Fibroblast of lung (primary cell): Measurements from ENCODE around the gene TARS3. TPM values are rescaled to one million over a fixed set of nuclear protein-coding genes. Genes with fewer than 3 reads are reported as not detected.

ENCODE experiments used
- DNase-seq, 2 donors: peaks; one replicate each; pipeline versions ENCODE4 v3.0.0 to v3.0.0-alpha.2; 2010; ENCODE audit warnings: low read depth in 2 of 2
- H2AFZ ChIP-seq: 2 replicates; pipeline ENCODE4 v1.5.1; 2012; ENCODE audit warnings: low read length, control low read depth, inconsistent platforms
- H3K27ac ChIP-seq: 2 replicates; pipeline ENCODE4 v1.5.1; 2011; ENCODE audit warnings: low read length, control low read depth; ENCODE audit not compliant: insufficient read depth
- H3K27me3 ChIP-seq: 2 replicates; pipeline ENCODE4 v1.5.1; 2011; ENCODE audit warnings: mild to moderate bottlenecking, low read length; ENCODE audit not compliant: control insufficient read depth, insufficient read depth
- H3K36me3 ChIP-seq: 2 replicates; pipeline ENCODE4 v1.5.1; 2011; ENCODE audit warnings: low read length; ENCODE audit not compliant: control insufficient read depth, insufficient read depth
- H3K4me1 ChIP-seq: 2 replicates; pipeline ENCODE4 v1.5.1; 2011; ENCODE audit warnings: low read length; ENCODE audit not compliant: control insufficient read depth, insufficient read depth; ENCODE audit errors: extremely low read depth
- H3K4me2 ChIP-seq: 2 replicates; pipeline ENCODE4 v1.5.1; 2011; ENCODE audit warnings: low read length, control low read depth; ENCODE audit not compliant: insufficient read depth; ENCODE audit errors: extremely low read depth
- H3K4me3 ChIP-seq, 4 experiments: fragments of 200-600 bp in 1 of 4; sonication (generic) in 1 of 4; replicated peaks in 1 of 4; 2 replicates each; pipeline ENCODE4 v1.5.1; 2011 to 2016; ENCODE audit warnings: low read length in 4 of 4, low read depth in 3 of 4, mild to moderate bottlenecking in 3 of 4, control low read depth in 2 of 4, inconsistent platforms in 1 of 4, mixed read lengths in 1 of 4; ENCODE audit not compliant: insufficient read depth in 1 of 4; ENCODE audit errors: control extremely low read depth in 1 of 4
- H3K79me2 ChIP-seq: 2 replicates; pipeline ENCODE4 v1.5.1; 2012; ENCODE audit warnings: mild to moderate bottlenecking, low read length, inconsistent platforms; ENCODE audit not compliant: control insufficient read depth, insufficient read depth
- H3K9ac ChIP-seq: 2 replicates; pipeline ENCODE4 v1.5.1; 2011; ENCODE audit warnings: mild to moderate bottlenecking, low read length, control low read depth; ENCODE audit not compliant: insufficient read depth
- H3K9me3 ChIP-seq: 2 replicates; pipeline ENCODE4 v1.5.1; 2012; ENCODE audit warnings: low read depth, low read length; ENCODE audit not compliant: control insufficient read depth, insufficient read depth
- H4K20me1 ChIP-seq: 2 replicates; pipeline ENCODE4 v1.5.1; 2011; ENCODE audit warnings: low read length; ENCODE audit not compliant: control insufficient read depth, insufficient read depth; ENCODE audit errors: extremely low read depth
- EZH2 ChIP-seq: IDR thresholded peaks from 2 replicates; pipeline ENCODE4 v1.5.1; 2012; ENCODE audit warnings: low read length, control low read depth, mild to moderate bottlenecking; ENCODE audit errors: missing control alignments
- polyA plus RNA-seq, 2 donors: library from polyadenylated mRNA; depleted of rRNA in 1 of 2; stranded (reverse) in 1 of 2; unstranded in 1 of 2; fragments of >200 nt; gene quantifications; 2 replicates each; pipeline ENCODE4 v1.2.1, GENCODE V29; 2011 to 2012; ENCODE audit warnings: missing spikeins in 1 of 2
- total RNA-seq: library from RNA; depleted of rRNA; stranded (reverse); fragments of >200 nt; gene quantifications from 2 replicates; pipeline ENCODE4 v1.2.1, GENCODE V29; 2014
- TF ChIP-seq, protein P1 (sequence below), 2 donors: IDR thresholded peaks in 1 of 2; conservative IDR thresholded peaks in 1 of 2; 1 replicate in 1 of 2; 2 replicates in 1 of 2; pipeline ENCODE4 v1.5.1; 2011 to 2012; ENCODE audit warnings: low read length in 2 of 2, control low read depth in 1 of 2, inconsistent platforms in 1 of 2, low read depth in 1 of 2, mild to moderate bottlenecking in 1 of 2

Gene TARS3
- total and polyA plus RNA-seq, 2 donors (not counting 1 experiment from before 2014, with no cell fraction given) = 4.3 to 23.3 TPM

DNA sequence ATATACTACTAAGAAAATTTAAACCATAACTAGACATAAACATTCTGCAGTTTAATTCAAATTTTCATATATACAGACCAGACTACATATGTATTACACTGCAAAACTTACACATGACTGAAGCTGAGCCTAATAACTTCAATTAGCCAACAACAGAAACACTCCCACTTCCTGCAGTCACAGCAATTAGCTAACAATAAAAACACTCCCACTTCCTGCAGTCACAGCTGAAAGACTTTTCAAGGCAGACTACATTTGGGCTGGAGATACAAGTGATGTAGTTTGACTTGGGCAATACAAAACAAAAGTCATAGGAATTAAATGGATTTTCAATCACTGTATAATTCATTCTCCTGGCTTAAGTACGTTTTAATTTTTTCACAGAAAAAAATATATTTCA is 82.4 kb downstream of the TARS3 start:
- no peak overlapping the region for H3K4me3 ChIP-seq
- no peaks in the 10 kb centered on the region for H3K4me1 ChIP-seq
- no peak overlapping the region for H2AFZ ChIP-seq
- H3K27ac ChIP-seq = no peak overlapping the region
- H3K36me3 ChIP-seq = peaks cover 12% of the 10 kb centered on the region
- peak in 1 of 2 donors; percentile 17 for DNase-seq
- H3K79me2 ChIP-seq = no peaks in the 10 kb centered on the region
- no peaks in the 10 kb centered on the region for H4K20me1 ChIP-seq
- H3K27me3 ChIP-seq = no peaks in the 10 kb centered on the region
- no peak for TF ChIP-seq EZH2
- TF ChIP-seq, protein P1, sequence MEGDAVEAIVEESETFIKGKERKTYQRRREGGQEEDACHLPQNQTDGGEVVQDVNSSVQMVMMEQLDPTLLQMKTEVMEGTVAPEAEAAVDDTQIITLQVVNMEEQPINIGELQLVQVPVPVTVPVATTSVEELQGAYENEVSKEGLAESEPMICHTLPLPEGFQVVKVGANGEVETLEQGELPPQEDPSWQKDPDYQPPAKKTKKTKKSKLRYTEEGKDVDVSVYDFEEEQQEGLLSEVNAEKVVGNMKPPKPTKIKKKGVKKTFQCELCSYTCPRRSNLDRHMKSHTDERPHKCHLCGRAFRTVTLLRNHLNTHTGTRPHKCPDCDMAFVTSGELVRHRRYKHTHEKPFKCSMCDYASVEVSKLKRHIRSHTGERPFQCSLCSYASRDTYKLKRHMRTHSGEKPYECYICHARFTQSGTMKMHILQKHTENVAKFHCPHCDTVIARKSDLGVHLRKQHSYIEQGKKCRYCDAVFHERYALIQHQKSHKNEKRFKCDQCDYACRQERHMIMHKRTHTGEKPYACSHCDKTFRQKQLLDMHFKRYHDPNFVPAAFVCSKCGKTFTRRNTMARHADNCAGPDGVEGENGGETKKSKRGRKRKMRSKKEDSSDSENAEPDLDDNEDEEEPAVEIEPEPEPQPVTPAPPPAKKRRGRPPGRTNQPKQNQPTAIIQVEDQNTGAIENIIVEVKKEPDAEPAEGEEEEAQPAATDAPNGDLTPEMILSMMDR (conservative IDR thresholded peaks at IDR 0.05 in 1 of 2, IDR thresholded peaks at IDR 0.05 in 1 of 2; ENCODE audit: low read depth in 1 of 2, low read length in 2 of 2) = no peak
- no peak overlapping the region for H3K4me2 ChIP-seq
- H3K9ac ChIP-seq = no peak overlapping the region
- no peaks in the 10 kb centered on the region for H3K9me3 ChIP-seq

DNA sequence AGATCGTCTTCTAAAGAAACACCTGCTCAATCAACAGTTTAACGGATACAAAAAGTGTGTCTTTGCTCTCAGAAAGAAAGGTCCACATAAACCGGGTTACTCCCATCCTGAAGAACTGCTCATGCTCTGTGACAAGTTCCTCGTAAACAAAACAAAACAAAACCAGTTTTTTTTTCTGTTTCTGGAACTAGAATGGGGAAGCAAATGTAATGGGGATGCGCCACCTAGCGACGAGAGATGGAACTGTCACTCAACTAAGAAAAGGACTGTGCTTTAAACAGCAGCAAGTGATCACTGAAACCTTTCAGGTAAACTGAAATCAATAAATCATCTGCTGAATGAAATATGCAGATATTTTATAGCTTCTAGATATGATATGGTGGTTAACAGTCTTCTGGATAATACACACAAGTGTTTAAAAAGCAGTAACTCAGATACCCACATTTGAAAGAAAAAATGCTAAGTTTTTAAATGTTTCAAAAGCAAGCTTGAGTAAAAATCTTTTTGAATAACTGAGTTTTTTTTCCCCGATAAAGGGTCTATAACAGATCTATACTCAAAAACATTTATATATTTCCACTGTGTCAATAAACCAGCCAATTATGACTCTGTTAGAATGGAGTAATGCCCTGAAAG is 83.0 kb downstream of the TARS3 start:
- no peak overlapping the region for H3K27ac ChIP-seq
- no peak overlapping the region for H3K4me3 ChIP-seq
- no peak overlapping the region for H3K4me2 ChIP-seq
- peaks cover 2% of the 10 kb centered on the region for H3K4me1 ChIP-seq
- DNase-seq = peak; percentile 49 to 79
- no peaks in the 10 kb centered on the region for H3K27me3 ChIP-seq
- H2AFZ ChIP-seq = no peak overlapping the region
- H3K9ac ChIP-seq = no peak overlapping the region
- no peak for TF ChIP-seq EZH2
- TF ChIP-seq, protein P1 (conservative IDR thresholded peaks at IDR 0.05 in 1 of 2, IDR thresholded peaks at IDR 0.05 in 1 of 2; ENCODE audit: low read depth in 1 of 2, low read length in 2 of 2) = peak; percentile 96 to 97
- peaks cover 8% of the 10 kb centered on the region for H3K36me3 ChIP-seq
- no peaks in the 10 kb centered on the region for H4K20me1 ChIP-seq
- H3K9me3 ChIP-seq = no peaks in the 10 kb centered on the region
- no peaks in the 10 kb centered on the region for H3K79me2 ChIP-seq

DNA sequence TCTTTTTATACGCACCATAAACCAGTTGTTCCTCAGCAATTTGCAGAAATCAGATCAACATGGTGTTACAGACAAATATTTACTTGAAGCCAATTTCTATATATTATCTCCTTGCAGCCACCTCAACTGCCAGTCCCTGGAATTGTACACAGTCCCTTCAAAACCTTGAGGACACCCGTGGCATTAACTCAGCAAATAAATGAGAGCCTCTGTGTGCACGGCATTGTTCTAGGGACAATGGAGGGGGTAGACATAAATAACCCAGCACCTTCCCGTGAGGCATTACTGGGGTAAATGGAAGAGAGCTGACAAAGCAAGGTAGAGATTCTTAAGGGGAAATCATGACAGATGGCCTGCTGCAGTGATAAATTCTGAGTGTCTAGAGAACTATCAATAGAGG is 84.6 kb downstream of the TARS3 start:
- Histone ChIP-seq H2AFZ (no peak overlapping the region), H3K4me2 (no peak overlapping the region), H3K36me3 (peaks cover 5% of the 10 kb centered on the region), H3K27ac (no peak overlapping the region), H3K4me1 (peaks cover 2% of the 10 kb centered on the region), H3K9ac (no peak overlapping the region), H4K20me1 (no peaks in the 10 kb centered on the region), H3K4me3 (no peak overlapping the region), H3K79me2 (no peaks in the 10 kb centered on the region), H3K27me3 (no peaks in the 10 kb centered on the region), H3K9me3 (no peaks in the 10 kb centered on the region)
- TF ChIP-seq, protein P1 (conservative IDR thresholded peaks at IDR 0.05 in 1 of 2, IDR thresholded peaks at IDR 0.05 in 1 of 2; ENCODE audit: low read depth in 1 of 2, low read length in 2 of 2) = no peak
- TF ChIP-seq EZH2 = no peak
- no peak for DNase-seq
